ENCODE results near the gene AKAP13.
"Not testable (repeated sequence)": the region's sequence is repeated elsewhere in the genome, so short reads cannot be mapped to it uniquely, and the experiment has no call there.

AKAP13 gene

DNA sequence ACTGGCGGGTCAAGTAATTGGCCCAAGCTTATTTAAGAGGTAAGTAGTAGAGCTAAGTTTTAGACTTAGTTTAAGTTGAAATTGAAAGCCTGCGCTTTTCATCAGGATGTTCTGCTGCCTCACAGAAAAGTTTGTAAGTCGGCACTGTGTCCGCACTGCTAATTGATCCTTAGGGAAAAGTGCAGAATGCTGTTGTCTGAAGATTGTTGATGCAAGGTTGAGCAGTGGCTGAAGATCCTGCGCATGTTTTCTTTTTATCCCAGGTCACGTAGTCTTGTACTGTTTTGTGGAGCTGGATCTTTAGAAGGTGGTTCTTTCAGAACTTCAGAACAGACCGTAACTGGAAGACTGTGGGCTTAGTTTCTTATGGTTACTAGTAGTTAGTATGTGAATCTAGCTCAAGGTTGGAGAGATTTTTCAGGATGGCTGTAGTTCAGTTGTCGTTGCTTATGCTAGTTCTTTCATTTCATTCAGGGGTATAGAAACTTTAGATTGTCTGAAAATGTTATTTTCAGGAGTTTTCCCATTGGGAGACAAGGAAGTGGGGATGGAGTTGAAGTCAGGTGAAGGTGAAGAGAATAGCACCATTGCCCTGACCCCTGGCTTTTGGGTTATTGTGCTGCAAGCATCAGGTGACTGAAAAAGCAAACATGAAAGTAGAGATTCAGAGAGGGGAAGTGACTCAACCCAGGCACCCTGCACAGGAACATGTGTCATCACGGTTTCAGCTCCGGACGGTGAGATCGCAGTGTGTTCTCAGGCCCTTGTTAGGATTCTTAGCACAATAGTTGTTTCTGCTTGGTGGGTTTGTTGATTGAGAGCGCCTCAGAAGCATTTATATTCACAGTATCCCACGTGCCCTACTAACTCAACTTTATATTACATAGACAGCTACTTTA lies 32.8 kb downstream of the AKAP13 start:
- peak; percentile 66 for DNase-seq

GRCh38 chr15:85414037-85414436 lies 33.6 kb downstream of the AKAP13 start:
- DNase-seq, result no peak

GRCh38 chr15:85414495-85414894 lies 34.1 kb downstream of the AKAP13 start:
- DNase-seq, result peak; percentile 50

- DNase-seq, result no peak
Observed at GRCh38 chr15:85414991-85415390, 34.6 kb downstream of the AKAP13 start.

DNA sequence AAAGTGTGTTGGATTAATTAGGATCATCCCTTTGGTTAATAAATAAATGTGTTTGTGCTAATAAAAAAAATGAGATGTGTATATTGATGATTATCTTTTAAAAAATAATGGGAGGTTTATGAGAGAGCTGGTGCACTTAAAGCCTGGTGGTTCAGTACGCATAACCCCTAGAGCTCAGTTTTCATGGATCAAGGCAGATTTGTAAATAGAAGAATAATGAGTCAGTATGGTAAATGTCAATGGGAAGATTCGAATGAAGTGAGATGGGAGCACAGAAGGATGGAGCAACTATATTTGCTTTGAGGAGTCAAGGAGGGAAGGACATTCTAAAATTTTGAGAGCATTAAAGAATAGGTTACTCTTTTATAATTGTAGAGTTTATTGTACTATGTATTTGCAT lies 35.4 kb downstream of the AKAP13 start:
- no peak for DNase-seq

- DNase-seq, result no peak
Observed at GRCh38 chr15:85417276-85417675, 36.9 kb downstream of the AKAP13 start.

DNA sequence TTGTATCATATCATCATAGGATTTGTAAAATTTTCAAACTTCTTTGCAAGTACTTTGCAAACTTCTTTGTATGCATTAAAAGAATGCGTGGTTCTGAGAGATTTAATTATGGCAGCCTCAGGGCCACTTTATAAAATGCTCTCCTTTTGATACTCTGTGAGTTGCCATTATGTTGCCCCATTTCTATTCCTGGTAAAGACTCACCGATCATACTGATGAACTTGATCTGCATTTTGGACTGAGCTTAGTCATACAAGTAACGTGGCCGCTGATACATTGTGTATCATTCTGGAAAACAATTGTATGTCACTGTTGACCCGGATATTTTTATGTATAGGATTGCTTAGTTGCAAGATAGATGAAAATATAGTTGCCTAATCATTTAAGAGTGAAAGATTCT lies 38.8 kb downstream of the AKAP13 start:
- DNase-seq, result no peak

- DNase-seq, result no peak
Observed at GRCh38 chr15:85421116-85421925, 40.9 kb downstream of the AKAP13 start.

DNA sequence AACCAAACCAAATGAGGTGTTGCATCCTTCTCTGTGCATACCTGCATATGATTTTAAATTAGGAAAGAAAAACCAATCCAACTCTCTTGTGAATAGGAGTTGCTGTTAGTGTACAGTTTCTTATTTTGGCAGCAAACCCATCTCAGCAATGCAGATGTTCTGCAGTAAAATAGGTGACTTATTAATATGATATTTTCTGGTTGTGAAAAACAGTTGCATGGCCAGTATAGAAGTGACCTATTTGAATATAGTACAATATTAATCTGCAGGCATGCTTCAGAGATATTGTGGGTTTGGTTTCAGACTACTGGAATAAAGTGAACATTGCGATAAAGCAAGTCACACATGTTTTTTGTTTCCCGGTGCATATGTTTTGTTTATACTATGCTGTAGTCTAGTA lies 42.2 kb downstream of the AKAP13 start:
- DNase-seq, result no peak

DNA sequence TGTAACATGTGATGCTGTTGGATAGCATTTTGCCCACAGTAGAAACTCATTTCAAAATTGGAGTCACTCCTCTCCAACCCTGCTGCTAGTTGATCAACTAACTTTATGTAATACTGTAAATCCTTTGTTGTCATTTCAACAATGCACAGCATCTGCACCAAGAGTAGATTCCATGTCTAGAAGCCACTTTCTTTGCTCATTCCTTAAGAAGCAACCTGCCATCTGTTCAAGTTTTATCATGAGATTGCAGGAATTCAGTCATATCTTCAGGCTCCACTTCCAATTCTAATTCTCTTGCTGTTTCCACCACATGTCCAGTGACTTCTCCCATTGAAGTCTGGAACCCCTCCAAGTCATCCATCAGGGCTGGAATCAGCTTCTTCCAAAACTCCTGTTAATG lies 42.9 kb downstream of the AKAP13 start:
- DNase-seq, result no peak

- DNase-seq, result no peak
Observed at GRCh38 chr15:85424154-85424553, 43.8 kb downstream of the AKAP13 start.

GRCh38 chr15:85426481-85426880 lies 46.1 kb downstream of the AKAP13 start:
- DNase-seq, result no peak

GRCh38 chr15:85427286-85428028 lies 47.1 kb downstream of the AKAP13 start:
- no peak for DNase-seq

GRCh38 chr15:85429522-85429921 lies 49.1 kb downstream of the AKAP13 start:
- no peak for DNase-seq

GRCh38 chr15:85430406-85431204 lies 50.2 kb downstream of the AKAP13 start:
- DNase-seq, result no peak

- DNase-seq, result no peak
Observed at GRCh38 chr15:85439996-85440395, 59.6 kb downstream of the AKAP13 start.

DNA sequence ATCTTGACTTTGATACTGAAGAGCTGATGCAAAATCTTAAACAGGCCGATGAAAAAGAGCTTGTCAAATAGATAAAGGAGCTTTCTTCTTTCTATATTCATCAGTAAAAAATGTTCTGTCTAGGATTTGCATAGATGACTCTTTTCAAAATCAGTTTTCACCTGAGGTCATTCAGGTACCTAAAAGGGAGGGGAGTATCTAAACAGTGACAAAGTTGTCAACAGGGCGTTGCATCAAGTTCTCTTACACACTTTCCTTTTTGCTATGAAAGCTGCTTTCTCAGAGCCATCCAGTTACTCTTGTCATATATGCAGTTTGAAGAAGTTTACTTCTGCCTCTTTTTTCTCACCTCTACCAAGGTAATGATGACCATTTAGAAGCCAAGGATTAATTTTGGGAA lies 60.0 kb downstream of the AKAP13 start:
- DNase-seq, result no peak

DNA sequence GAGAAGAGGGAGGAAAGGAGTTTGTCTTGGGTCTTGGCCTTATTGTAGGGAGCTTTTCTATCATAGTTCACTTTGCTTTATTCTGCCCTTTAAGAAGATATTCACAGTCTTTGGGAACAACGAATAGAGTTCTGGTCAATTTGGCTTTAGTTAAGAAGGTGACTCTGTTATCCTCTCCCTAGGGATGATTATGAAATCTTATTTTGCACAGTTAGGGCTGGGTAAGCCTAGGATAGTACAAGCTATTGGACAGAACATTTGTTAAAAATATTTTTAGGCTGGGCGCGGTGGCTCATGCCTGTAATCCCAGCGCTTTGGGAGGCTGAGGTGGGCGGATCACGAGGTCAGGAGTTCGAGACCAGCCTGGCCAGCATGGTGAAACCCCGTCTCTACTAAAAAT lies 61.5 kb downstream of the AKAP13 start:
- not testable (repeated sequence) for DNase-seq

DNA sequence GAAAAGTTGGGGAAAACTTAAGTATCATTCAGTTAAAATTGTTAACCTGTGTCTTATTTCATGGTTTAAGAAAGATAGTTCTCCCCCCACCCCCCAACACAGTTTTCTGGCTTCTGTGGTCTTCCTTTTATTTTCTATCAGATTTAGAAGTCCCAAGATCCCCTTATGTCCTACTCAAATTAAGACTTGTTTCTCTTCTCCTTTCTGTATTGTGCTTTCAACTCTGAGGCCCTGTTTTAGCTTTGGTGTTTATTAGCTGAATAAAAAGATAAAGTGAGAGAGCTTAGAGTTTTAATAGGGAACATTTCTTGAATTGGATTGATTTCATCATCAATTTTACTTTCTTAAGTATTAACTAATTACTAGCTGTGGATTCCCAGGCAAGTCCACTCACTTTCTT lies 62.6 kb downstream of the AKAP13 start:
- DNase-seq, result no peak

DNA sequence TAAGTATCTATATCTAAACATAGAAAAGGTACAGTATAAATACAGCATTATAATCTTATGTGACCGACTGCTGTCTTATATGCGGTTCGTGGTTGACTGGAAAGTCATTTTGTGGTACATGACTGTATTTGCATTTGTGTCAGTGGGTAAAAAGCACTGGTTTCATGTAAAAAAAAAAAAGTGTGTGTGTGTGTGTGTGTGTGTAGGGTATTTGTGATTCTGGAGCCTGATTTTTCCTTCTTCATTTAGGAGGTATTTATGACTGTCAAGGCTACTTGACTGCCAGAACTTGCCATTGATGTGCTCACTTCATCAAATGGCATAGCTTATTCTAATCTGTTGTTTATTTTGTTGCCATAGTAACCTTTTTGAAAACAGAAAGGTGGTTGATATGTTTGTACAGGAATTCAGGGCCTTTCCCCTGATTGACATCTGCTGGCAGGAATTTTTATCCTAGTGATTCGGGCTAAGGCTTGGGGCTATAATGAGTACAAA lies 63.2 kb downstream of the AKAP13 start:
- no peak for DNase-seq

GRCh38 chr15:85444122-85444745 lies 63.8 kb downstream of the AKAP13 start:
- no peak for DNase-seq

- no peak for DNase-seq
Observed at GRCh38 chr15:85445361-85445760, 65.0 kb downstream of the AKAP13 start.

All from GF-D8 (cell line).